ENCODE data around the gene SLC30A5. TPM values are rescaled to one million over a fixed set of nuclear protein-coding genes. Genes with fewer than 3 reads are reported as not detected.
"Not testable (repeated sequence)": the region's sequence is repeated elsewhere in the genome, so short reads cannot be mapped to it uniquely, and the experiment has no call there.

SLC30A5 gene
- total and polyA plus RNA-seq, 2 donors (not counting 1 experiment from before 2014, with no cell fraction given), result 12.5 to 35.8 TPM

DNA sequence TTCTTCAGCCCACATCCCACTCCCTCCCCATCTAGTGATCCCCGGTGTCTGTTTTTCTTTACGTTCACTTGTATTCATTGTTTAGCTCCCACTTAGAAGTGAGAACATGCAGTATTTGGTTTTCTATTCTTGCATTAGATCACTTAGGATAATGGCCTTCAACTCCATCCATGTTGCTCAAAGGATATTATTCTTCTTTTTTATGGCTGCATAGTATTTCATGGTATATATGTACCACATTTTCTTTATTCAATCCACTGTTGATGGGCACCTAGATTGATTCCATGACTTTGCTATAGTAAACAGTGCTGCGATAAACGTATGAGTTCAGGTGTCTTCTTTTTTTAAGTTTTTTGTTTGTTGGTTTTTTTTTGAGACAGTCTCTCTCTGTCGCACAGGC is 44.0 kb downstream of the SLC30A5 start:
- DNase-seq (no peak), ATAC-seq (ENCODE audit: low read depth) (no peak)
- WGBS (ENCODE audit: insufficient coverage), result 100% methylated on average over 1 of the region's 5 CpGs
- no peaks in the 10 kb centered on the region for H3K79me2 ChIP-seq (ENCODE audit: control insufficient read depth, insufficient read depth, low read length)
- intact Hi-C loops (cut with micrococcal nuclease), result loop anchor here (2.0 kb wide), 1 partner anchor 51 kb away; the partner anchor contains the start of gene CENPH
- Mint-ChIP-seq H3K9me3 (ENCODE audit: insufficient read depth) (peaks cover 3% of the 10 kb centered on the region), H3K27me3 (no peaks in the 10 kb centered on the region), H3K4me3 (no peak overlapping the region), H3K4me1 (peaks cover 29% of the 10 kb centered on the region), H3K27ac (no peak overlapping the region)
- no peaks in the 10 kb centered on the region for H3K27me3 ChIP-seq (replicated peaks in 1 of 4; ENCODE audit: control extremely low read depth in 1 of 4, control insufficient read depth in 3 of 4, insufficient read depth in 4 of 4, low read length in 3 of 4)
- no peak overlapping the region for H3K4me2 ChIP-seq (replicated peaks; ENCODE audit: low read depth, low read length, poor library complexity, severe bottlenecking)
- H3K4me1 ChIP-seq (ENCODE audit: control insufficient read depth in 2 of 2, insufficient read depth in 2 of 2, low read length in 2 of 2), result peaks cover 5 to 18% of the 10 kb centered on the region in 2 donors
- POLR2A ChIA-PET, result interaction anchor here (1.3 kb wide), 1 partner anchor 29 kb away, joined by 4 read pairs; the partner anchor contains the start of gene CCNB1
- no peak overlapping the region for H2AFZ ChIP-seq (ENCODE audit: insufficient read depth, low read depth, low read length, poor library complexity, severe bottlenecking)
- H3K27ac ChIP-seq (ENCODE audit: low read length in 2 of 2), result no peak overlapping the region
- CTCF ChIA-PET, result no interaction called here
- peaks cover 0 to 9% (median 2%) of the 10 kb centered on the region in 3 donors for H3K9me3 ChIP-seq (ENCODE audit: control extremely low read depth in 1 of 3, control insufficient read depth in 2 of 3, insufficient read depth in 1 of 3, low read length in 2 of 3)
- TF ChIP-seq, protein P1, sequence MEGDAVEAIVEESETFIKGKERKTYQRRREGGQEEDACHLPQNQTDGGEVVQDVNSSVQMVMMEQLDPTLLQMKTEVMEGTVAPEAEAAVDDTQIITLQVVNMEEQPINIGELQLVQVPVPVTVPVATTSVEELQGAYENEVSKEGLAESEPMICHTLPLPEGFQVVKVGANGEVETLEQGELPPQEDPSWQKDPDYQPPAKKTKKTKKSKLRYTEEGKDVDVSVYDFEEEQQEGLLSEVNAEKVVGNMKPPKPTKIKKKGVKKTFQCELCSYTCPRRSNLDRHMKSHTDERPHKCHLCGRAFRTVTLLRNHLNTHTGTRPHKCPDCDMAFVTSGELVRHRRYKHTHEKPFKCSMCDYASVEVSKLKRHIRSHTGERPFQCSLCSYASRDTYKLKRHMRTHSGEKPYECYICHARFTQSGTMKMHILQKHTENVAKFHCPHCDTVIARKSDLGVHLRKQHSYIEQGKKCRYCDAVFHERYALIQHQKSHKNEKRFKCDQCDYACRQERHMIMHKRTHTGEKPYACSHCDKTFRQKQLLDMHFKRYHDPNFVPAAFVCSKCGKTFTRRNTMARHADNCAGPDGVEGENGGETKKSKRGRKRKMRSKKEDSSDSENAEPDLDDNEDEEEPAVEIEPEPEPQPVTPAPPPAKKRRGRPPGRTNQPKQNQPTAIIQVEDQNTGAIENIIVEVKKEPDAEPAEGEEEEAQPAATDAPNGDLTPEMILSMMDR (IDR thresholded peaks at IDR 0.05), result no peak
- no peak for TF ChIP-seq EZH2 (IDR thresholded peaks at IDR 0.05; ENCODE audit: borderline replicate concordance, insufficient read depth, low read depth, low read length, poor library complexity, severe bottlenecking)
- H3K36me3 ChIP-seq (replicated peaks in 1 of 2; ENCODE audit: control extremely low read depth in 1 of 2, control insufficient read depth in 1 of 2, extremely low read depth in 1 of 2, insufficient read depth in 2 of 2, low read length in 1 of 2), result no peaks in the 10 kb centered on the region
- no peaks in the 10 kb centered on the region for H4K20me1 ChIP-seq (ENCODE audit: control insufficient read depth, insufficient read depth, low read length, poor library complexity, severe bottlenecking)
- H3K9ac ChIP-seq (ENCODE audit: low read length), result no peak overlapping the region
- no peak overlapping the region for H3K4me3 ChIP-seq (ENCODE audit: control extremely low read depth in 1 of 5, extremely low read depth in 1 of 5, insufficient read depth in 1 of 5, low read depth in 2 of 5, low read length in 4 of 5)

DNA sequence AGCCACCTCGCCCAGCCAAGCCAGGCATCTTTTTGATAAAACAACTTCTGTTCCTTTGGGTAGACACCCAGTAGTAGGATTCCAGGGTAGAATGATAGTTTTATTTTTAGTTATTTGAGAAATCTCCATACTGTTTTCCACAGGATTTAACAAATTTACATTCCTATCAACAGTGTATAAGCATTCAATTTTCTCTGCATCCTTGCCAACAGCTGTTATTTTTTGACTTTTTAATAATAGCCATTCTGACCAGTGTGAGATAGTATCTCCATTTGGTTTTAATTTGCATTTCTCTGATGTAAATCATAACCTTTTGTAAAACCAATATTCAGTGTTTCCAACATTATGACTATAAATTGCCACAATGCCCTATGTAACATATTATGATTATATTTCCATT is 45.0 kb downstream of the SLC30A5 start:
- no peaks in the 10 kb centered on the region for H3K36me3 ChIP-seq (replicated peaks in 1 of 2; ENCODE audit: control extremely low read depth in 1 of 2, control insufficient read depth in 1 of 2, extremely low read depth in 1 of 2, insufficient read depth in 2 of 2, low read length in 1 of 2)
- no CpG with 5 or more reads among the region's 1 CpG for WGBS (ENCODE audit: insufficient coverage)
- ATAC-seq (ENCODE audit: low read depth) (no peak), DNase-seq (no peak)
- Mint-ChIP-seq H3K4me3 (no peak overlapping the region), H3K9me3 (ENCODE audit: insufficient read depth) (peaks cover 3% of the 10 kb centered on the region), H3K27me3 (no peaks in the 10 kb centered on the region), H3K4me1 (peaks cover 25% of the 10 kb centered on the region), H3K27ac (no peak overlapping the region)
- no peak overlapping the region for H3K9ac ChIP-seq (ENCODE audit: low read length)
- no peaks in the 10 kb centered on the region for H4K20me1 ChIP-seq (ENCODE audit: control insufficient read depth, insufficient read depth, low read length, poor library complexity, severe bottlenecking)
- H3K27me3 ChIP-seq (replicated peaks in 1 of 4; ENCODE audit: control extremely low read depth in 1 of 4, control insufficient read depth in 3 of 4, insufficient read depth in 4 of 4, low read length in 3 of 4), result no peaks in the 10 kb centered on the region
- no peak overlapping the region for H2AFZ ChIP-seq (ENCODE audit: insufficient read depth, low read depth, low read length, poor library complexity, severe bottlenecking)
- no peak overlapping the region for H3K4me2 ChIP-seq (replicated peaks; ENCODE audit: low read depth, low read length, poor library complexity, severe bottlenecking)
- peaks cover 5 to 18% of the 10 kb centered on the region in 2 donors for H3K4me1 ChIP-seq (ENCODE audit: control insufficient read depth in 2 of 2, insufficient read depth in 2 of 2, low read length in 2 of 2)
- no peak overlapping the region for H3K4me3 ChIP-seq (ENCODE audit: control extremely low read depth in 1 of 5, extremely low read depth in 1 of 5, insufficient read depth in 1 of 5, low read depth in 2 of 5, low read length in 4 of 5)
- ChIA-PET POLR2A (no interaction called here), CTCF (no interaction called here)
- intact Hi-C loops (cut with micrococcal nuclease), result no loop called here
- TF ChIP-seq, protein P1 (IDR thresholded peaks at IDR 0.05), result no peak
- TF ChIP-seq EZH2 (IDR thresholded peaks at IDR 0.05; ENCODE audit: borderline replicate concordance, insufficient read depth, low read depth, low read length, poor library complexity, severe bottlenecking), result no peak
- peaks cover 0 to 9% (median 2%) of the 10 kb centered on the region in 3 donors for H3K9me3 ChIP-seq (ENCODE audit: control extremely low read depth in 1 of 3, control insufficient read depth in 2 of 3, insufficient read depth in 1 of 3, low read length in 2 of 3)
- H3K79me2 ChIP-seq (ENCODE audit: control insufficient read depth, insufficient read depth, low read length), result no peaks in the 10 kb centered on the region
- H3K27ac ChIP-seq (ENCODE audit: low read length in 2 of 2), result no peak overlapping the region

GRCh38 chr5:69140239-69140638 is 46.4 kb downstream of the SLC30A5 start:
- H3K27ac ChIP-seq (ENCODE audit: low read length in 2 of 2); H3K27ac Mint-ChIP-seq; intact Hi-C loops (cut with micrococcal nuclease); H3K9me3 Mint-ChIP-seq (ENCODE audit: insufficient read depth); H3K36me3 ChIP-seq (replicated peaks in 1 of 2; ENCODE audit: control extremely low read depth in 1 of 2, control insufficient read depth in 1 of 2, extremely low read depth in 1 of 2, insufficient read depth in 2 of 2, low read length in 1 of 2); H3K9me3 ChIP-seq (ENCODE audit: control extremely low read depth in 1 of 3, control insufficient read depth in 2 of 3, insufficient read depth in 1 of 3, low read length in 2 of 3); CTCF ChIA-PET; H3K4me3 Mint-ChIP-seq; H3K27me3 Mint-ChIP-seq; H3K79me2 ChIP-seq (ENCODE audit: control insufficient read depth, insufficient read depth, low read length); POLR2A ChIA-PET; H2AFZ ChIP-seq (ENCODE audit: insufficient read depth, low read depth, low read length, poor library complexity, severe bottlenecking); ATAC-seq (ENCODE audit: low read depth); H3K27me3 ChIP-seq (replicated peaks in 1 of 4; ENCODE audit: control extremely low read depth in 1 of 4, control insufficient read depth in 3 of 4, insufficient read depth in 4 of 4, low read length in 3 of 4); H3K9ac ChIP-seq (ENCODE audit: low read length); H3K4me3 ChIP-seq (ENCODE audit: control extremely low read depth in 1 of 5, extremely low read depth in 1 of 5, insufficient read depth in 1 of 5, low read depth in 2 of 5, low read length in 4 of 5); H4K20me1 ChIP-seq (ENCODE audit: control insufficient read depth, insufficient read depth, low read length, poor library complexity, severe bottlenecking); H3K4me2 ChIP-seq (replicated peaks; ENCODE audit: low read depth, low read length, poor library complexity, severe bottlenecking); DNase-seq: not testable (repeated sequence)
- peaks cover 15% of the 10 kb centered on the region for H3K4me1 Mint-ChIP-seq
- H3K4me1 ChIP-seq (ENCODE audit: control insufficient read depth in 2 of 2, insufficient read depth in 2 of 2, low read length in 2 of 2), result peaks cover 5 to 16% of the 10 kb centered on the region in 2 donors
- 100% methylated on average over 2 of the region's 4 CpGs for WGBS (ENCODE audit: insufficient coverage)
